Measurements from ENCODE around the gene GDF7.
A peak's percentile ranks its signal among the peaks of the same experiment; 100 is the strongest.

Gene GDF7

DNA sequence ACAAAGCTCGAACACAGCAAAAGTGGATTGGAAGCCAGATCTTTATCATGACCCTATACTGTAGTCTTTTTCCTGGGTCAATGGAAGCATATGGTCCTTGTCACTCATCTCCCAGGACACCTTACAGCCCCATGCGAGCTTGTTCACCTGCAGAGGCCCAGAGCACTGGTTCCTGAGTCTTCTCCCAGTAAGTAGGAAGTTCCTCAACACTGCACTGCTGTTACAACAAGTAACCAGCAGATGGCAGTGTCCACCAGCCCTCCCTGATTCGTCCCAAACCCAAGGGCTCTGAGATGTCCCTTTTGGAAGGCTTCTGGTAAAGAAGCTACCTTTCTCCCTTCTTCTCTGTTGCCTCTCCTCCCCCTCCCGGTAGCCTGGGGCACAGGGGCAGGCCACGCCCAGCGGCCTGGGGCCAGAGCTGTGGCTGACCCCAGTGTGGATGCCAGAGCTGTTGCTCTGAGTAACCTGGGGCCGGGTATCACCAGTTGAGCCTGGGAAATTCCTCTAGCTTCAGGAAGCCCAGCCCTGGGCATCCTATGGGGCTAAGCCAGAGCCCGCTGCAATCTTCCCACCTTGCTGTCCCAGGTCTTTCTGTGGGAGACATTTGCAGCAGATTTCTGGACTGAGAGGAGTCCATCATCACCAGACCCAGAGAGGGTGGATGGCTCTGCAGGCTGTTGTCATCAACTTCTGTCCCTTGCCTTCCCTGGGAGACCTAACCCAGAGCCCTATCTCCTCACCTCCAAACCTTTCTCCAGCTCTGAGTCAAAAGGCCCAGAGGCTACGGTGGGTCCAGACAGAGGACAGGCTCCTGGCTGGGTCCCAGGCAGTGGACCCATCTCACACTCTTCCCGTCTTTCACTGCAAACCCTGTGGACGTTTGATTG lies 5.3 kb upstream of the GDF7 start:
- FAIRE-seq: no peak
- peak; percentile 85 for DNase-seq (ENCODE audit: low spot score)

DNA sequence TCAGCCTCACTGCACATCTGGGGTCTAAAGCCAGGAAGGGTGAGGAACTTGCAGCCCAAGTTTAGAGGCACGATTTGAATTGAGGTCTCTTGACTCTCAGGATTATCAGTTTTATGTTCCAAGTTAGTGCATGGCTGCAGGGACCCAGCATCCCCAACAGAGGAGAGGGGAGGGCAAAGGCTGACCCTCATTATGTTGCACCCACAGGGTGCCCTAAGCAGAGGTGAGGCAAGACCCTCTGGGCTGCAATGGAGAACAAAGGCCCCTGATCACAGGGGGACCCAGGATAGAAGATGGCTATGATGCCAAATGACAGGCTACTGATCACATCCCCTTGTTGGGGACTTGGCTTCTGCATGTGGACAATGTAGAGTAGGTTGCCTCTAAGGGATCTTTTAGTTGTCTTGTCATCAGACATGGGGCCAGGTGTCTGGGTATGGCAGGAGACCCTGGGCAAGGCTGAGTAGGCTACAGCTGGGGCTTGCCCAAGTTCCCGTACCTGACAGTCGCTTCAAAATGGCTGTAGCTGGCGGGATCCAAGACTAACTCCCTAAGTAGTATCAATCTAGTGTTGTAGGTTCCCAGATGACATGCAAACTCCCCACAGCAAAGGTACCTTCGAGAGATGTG lies 4.5 kb upstream of the GDF7 start:
- FAIRE-seq (peak; percentile 72), DNase-seq (ENCODE audit: low spot score) (no peak)

DNA sequence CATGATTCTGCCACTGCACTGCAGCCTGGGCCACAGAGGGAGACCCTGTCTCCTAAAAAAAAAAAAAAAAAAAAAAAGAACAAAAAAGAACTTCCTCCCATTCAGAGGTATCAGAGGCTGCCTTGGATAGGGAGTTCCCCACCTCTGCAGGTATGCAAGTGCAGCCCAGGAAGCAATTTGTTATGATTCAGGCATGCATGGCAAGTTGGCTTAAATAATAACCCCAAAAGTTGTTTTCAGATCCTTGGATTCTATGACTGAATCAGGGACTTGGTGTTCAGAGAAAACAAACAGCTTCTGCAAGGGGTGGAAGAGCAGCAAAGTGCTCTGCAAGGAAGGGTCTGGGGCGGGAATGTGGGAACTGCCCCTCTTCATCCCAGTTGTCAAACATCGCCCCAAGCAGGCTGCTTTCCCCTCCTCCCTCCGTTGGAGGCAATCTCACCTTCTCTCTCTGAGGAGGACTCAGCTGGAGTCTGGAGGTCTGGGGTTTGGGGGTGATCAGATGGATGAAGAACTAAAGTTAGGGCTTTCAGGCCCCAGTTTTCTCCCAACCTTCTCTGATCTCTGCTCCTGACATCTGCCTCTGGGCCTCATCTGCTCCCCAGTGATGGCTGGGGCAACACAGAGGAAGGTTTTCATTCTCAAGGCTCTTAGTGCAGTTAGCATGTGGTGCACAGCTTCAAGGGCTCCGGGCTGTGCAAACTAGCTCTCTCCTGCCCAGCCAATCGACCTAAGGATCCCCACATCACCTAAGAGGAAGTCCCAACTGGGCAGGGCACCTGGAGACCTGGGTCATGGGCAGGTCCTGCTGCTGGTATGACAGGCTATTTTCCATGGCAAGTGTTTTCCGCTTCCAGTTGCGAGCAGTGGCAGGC lies 3.5 kb upstream of the GDF7 start:
- DNase-seq (ENCODE audit: low spot score): no peak
- no peak for FAIRE-seq

DNA sequence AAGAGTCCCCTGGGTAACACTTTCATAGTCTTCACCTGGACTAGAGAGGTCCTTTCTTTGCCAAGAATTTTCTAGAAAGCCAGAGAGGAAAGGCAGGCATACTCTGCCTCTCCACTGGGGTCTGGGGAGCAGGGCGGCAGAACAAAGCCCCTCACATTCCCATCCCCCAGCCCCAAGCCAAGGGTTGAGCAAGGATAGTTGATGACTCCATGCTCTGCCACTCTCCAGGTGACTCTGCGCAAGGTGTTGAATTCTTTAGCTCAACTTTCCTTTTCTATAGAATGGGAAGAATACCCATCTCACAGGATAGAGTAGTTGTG lies 2.9 kb upstream of the GDF7 start:
- FAIRE-seq: no peak
- DNase-seq (ENCODE audit: low spot score): no peak

DNA sequence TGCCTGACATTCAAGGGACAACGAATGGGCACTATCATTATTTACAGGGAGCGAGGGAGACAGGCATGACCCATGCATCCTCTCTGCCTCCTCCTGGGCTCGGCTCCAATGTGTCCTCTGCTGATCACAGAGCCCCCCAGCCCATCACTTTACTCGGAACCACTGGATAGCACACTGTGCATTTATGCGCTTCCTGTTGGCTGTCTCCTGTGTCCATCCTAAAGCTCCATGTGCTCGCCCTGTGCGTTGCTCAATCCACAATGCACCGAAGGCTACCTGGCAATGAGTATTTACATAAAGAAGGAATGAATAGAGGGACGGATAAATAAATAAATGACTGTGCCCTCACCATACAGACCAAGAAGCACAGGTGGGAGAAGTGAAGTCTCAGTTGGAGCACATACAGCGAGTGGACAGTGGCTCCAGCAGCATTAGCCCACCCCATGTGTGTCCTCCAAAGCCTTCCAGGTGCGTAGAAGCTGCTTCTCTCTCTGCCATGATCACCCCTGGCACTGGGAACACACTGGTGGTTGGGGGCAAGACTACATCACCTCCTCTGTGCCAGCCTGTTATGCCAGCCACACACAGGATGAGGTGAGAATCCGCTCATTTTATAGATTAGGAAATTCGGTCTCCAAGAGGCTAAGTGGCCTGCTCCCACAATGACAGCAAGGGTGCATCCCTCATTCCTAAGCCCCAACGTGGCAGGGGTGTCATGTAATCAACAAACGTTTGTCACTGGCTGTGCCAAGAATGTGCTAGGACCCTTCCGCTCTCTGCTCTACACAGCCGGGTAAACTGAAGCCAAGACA lies 2.3 kb upstream of the GDF7 start:
- peak; percentile 40 for FAIRE-seq

DNA sequence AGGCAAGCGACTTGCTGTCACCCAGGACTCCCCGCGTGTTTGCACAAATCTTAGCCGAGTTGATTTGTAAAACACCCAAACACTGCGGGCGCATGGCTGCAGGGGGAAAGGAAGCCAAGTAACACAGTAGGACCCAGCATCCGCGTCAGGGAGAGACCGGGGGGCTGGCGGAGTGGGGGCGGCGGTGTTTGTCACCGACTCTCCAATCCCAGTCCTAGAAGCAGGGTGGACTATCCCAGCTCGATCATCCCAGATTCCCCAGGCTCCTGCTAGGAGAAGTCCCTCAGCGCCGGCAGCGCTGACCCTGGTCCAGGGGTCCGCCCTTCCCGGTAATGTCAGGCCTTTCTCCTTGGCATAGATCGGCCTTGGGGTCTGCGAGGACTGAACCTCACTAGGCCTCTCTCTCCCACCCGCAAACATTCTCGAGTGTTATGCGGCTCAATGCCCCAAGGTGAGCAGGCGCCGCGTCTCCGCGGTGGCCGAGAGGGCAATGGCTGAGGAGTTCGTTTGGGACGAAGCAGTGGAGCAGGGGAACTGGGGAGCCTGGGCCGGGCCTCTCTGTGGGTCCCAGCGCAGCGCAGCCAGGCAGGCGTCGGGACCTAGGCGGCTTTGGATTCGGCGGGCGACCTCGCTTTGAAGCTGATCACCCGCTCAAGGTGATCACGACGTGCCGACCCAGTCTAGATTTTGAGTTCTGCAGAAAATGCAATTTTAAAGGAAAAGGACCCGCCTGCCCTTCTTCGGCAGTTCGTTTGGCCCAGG lies 1.5 kb upstream of the GDF7 start:
- no peak for DNase-seq (ENCODE audit: low spot score)
- no peak for FAIRE-seq

More for the DNA sequence above, 2.3 kb upstream of the GDF7 start:
- DNase-seq (ENCODE audit: low spot score): no peak

DNA sequence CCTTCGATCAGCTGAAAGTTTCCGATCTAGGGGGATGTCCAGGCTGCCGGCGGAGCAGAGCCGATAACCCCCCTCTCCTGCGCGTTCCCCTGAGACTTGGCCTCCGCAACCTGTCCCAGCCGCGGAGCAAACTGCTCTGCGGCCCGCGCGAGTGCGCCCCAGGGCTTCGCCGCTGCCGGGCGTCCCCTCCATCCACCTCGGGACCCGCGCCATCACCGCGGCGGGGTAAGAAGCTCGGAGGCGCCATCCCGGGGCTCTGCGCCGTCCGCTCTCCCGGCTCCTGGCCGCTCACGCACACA lies 990 bp upstream of the GDF7 start:
- no peak for DNase-seq (ENCODE audit: low spot score)
- FAIRE-seq: no peak

DNA sequence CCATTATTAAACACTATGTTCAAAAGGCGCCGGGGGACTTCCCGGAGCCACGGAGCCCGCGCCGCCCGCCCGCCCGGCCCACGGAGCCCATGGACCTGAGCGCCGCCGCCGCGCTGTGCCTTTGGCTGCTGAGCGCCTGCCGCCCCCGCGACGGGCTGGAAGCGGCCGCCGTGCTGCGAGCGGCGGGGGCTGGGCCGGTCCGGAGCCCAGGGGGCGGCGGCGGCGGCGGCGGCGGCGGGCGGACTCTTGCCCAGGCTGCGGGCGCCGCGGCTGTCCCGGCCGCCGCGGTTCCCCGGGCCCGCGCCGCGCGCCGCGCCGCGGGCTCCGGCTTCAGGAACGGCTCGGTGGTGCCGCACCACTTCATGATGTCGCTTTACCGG lies 197 bp downstream of the GDF7 start:
- FAIRE-seq (no peak), DNase-seq (ENCODE audit: low spot score) (peak; percentile 68)

DNA sequence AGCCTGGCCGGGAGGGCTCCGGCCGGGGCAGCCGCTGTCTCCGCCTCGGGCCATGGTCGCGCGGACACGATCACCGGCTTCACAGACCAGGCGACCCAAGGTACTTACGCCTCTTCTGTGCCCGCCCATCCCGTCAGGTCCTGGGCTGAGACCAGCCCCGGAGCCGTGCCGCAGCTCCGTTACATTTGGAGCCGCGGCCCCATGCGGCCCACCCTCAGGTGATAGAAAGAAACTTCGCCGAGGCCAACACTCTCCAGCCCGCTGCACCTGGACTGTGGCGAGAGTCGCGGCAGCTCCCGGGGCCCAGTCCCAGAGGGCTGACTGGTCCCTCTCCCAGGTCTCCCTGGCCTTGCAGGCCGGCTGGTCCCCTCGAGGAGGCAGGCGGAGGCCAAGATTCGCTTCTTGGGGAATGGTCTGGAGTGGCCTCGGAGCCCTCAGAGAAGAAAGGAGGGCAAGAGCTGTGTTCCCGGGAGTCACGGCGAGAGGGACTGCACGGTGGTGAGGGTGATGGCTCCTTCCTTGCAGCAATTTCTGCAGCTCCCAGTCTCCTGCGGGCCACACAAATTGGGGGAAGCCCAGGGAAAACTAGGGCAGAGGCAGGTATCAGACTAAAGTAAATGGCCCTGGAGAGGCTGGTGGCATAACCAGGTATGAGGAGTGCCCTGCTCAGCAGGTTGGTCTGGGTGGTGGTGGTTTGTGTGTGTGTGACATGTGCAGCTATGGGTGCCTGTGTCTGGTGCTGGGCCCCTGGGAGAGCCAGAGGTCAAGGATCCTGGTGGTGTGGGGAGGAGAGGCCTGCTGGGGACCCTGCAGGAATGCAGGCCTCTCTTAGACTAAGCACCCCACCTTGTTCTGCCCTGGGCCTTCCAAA lies 822 bp downstream of the GDF7 start:
- no peak for FAIRE-seq
- DNase-seq (ENCODE audit: low spot score): no peak

DNA sequence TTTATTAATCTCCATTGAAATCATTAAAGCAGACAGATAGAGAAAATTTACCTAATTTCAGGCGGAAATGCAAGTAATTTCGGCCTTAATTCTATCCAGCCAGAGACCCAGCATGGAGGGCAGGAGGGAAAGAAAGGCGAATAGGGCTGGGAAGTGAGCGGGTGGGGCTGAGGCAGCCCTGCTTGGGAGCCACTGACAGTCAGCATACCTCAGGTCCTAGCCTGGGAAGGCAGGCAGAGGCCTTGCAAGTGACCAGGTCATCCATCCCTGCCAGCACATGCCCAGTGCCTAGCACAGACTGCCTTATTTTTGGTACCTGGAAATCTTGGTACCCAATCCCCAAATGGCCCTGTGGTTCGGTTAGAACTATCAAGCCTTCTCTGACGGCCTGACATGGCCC lies 1.5 kb downstream of the GDF7 start:
- DNase-seq (ENCODE audit: low spot score) (no peak), FAIRE-seq (no peak)

DNA sequence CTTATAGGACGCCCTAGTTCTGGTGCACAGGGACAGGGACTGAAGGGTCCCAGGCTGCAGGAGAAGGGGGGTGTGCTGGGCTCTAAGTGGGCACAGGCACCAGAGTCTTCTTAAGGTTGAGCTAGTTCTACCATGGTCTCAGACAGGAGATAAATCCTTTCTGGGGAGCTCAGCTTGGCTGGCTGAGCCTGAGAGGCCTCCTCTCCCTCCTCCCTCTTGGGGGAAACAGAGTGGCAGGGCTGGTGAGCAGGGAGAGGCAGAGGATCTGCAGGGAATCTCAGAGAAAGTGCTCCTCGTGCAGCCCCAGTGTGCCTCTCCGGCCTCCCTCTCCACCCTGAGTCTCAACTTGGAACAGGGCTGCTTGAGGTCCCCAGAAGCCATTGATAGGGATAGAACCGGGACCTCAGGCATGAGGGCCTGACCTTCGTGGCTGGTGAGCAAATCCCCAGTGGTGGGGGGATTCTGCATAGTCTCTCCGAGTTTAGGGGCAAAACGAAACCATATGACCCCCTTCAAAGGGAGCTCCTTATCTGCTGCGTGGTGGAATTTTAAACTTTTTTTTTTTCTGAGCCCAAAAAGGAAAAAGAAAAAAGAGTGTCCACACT lies 2.0 kb downstream of the GDF7 start:
- no peak for DNase-seq (ENCODE audit: low spot score)
- FAIRE-seq: no peak

DNA sequence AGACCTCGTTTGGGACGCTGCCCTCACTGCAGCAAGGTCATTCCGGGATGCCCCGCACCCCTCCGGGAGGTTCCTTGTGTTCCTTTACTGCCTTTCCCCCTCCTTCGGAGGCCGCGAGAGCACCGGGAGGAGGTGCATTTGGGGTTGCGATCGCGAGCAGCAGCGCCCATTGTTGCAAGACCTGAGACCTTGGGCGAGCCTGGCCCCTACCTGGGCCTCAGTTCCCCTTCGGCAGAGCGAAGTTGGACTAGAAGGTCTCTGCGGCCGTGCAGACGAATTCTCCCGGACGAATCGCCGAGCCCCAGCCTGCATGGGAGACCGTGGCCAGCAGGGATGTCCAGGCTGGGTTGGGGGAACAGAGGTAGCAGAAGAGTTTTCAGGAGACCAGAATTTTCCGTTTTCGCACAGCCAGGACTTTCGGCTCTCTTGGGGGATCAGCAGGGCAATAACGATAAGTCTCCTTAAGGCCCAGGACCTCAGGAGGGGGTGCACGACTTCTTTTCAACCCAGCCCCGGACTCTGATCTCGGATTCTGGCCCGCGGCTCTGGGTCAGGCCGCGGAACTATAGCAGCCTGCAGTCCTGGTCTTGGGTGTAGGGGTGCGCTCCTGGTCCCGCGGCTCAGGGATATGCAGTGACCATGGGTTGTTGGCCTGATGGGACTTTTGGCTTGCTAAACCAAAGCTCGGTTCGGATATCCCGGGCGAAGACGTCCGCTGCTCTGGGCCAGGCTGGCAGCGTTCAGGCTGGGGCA lies 2.8 kb downstream of the GDF7 start:
- DNase-seq (ENCODE audit: low spot score) (no peak), FAIRE-seq (no peak)

DNA sequence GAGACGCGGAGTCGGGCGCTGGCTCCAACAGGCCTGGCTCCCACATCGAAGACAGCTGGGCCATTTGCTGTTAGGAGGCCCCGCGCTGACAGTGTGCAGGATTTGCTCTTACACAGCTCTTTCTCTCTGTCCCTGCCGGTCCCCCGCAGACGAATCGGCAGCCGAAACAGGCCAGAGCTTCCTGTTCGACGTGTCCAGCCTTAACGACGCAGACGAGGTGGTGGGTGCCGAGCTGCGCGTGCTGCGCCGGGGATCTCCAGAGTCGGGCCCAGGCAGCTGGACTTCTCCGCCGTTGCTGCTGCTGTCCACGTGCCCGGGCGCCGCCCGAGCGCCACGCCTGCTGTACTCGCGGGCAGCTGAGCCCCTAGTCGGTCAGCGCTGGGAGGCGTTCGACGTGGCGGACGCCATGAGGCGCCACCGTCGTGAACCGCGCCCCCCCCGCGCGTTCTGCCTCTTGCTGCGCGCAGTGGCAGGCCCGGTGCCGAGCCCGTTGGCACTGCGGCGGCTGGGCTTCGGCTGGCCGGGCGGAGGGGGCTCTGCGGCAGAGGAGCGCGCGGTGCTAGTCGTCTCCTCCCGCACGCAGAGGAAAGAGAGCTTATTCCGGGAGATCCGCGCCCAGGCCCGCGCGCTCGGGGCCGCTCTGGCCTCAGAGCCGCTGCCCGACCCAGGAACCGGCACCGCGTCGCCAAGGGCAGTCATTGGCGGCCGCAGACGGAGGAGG lies 3.5 kb downstream of the GDF7 start:
- FAIRE-seq (no peak), DNase-seq (ENCODE audit: low spot score) (no peak)

DNA sequence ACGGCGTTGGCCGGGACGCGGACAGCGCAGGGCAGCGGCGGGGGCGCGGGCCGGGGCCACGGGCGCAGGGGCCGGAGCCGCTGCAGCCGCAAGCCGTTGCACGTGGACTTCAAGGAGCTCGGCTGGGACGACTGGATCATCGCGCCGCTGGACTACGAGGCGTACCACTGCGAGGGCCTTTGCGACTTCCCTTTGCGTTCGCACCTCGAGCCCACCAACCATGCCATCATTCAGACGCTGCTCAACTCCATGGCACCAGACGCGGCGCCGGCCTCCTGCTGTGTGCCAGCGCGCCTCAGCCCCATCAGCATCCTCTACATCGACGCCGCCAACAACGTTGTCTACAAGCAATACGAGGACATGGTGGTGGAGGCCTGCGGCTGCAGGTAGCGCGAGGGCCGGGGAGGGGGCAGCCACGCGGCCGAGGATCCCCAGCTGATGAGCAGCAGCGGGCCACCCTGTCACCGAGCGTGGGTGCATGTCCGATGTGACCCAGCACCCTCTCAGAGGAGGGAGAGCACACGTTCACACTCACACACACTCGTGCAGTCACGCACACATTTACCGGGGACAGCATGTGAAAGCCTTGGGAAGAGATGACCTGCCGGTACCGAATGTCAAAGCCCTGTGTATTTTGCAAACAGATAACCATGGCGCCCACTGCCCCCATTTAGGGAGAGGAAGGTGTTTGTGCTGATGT lies 4.2 kb downstream of the GDF7 start:
- no peak for DNase-seq (ENCODE audit: low spot score)
- no peak for FAIRE-seq

DNA sequence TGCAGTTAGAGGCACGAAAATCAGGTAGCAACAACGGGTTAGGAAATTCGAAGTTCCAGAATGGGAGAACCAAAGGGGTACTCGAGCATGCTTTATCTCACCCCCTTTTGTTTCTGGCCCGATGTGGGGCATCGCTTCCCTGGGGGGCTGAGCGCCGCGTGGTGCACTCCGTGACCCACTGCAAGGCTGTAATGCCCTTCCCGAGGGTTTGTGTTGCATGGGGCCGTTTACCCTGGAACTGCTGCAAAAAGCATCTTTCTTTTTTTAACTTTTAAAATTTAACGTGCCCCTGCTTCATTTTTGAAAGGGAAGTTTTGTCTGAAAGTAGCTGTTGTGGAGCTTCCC lies 4.8 kb downstream of the GDF7 start:
- FAIRE-seq (no peak), DNase-seq (ENCODE audit: low spot score) (no peak)

DNA sequence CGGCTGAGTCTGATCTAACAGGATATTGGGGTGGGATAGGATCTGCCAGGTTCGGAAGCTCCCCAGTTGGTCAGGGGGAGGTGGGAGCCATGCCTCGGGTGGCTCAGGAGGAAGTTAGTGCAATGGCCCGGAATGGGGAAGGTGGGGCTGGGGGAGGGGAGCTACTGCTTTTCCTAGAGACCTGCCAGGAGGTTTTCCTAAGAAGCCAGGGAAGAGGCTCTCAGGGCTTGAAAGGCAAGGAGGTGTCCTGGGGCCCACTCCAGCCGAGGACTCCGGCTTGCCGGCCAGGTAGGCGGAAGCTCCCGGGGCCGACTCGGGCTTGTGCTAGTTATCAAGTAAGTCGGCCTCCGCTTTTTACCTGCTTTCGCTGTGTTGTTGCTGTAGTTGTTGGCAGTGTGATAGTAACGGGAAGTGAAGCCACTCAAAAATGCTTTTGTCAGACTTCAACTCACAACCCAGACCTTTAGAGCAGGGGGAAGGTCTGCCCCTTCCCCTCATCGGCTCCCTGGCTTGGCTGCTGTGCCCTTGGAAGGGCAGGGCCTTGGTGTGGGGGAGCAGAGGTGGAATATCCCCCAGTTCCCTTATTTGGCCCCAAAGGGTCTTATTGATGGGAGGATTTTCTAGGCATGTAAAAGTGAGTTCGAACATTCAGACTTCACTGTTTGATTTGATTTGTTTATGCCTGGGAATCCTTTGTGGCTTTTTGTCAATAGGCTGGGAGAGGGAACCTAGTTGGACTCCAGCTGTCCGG lies 5.4 kb downstream of the GDF7 start:
- DNase-seq (ENCODE audit: low spot score) (no peak), FAIRE-seq (no peak)
